Stimulated activated CD4-positive, alpha-beta T cell treated with anti-CD3 and anti-CD28 coated beads, Interleukin-4, amount 100 ng/mL, for 1 hour (primary cell): Measurements from ENCODE around the gene SECISBP2.
"Not testable (repeated sequence)": the region's sequence is repeated elsewhere in the genome, so short reads cannot be mapped to it uniquely, and the experiment has no call there.

Experiments used
- DNase-seq: peaks from one replicate; pipeline ENCODE4 v3.0.0-alpha.2; 2020

Gene SECISBP2

DNA sequence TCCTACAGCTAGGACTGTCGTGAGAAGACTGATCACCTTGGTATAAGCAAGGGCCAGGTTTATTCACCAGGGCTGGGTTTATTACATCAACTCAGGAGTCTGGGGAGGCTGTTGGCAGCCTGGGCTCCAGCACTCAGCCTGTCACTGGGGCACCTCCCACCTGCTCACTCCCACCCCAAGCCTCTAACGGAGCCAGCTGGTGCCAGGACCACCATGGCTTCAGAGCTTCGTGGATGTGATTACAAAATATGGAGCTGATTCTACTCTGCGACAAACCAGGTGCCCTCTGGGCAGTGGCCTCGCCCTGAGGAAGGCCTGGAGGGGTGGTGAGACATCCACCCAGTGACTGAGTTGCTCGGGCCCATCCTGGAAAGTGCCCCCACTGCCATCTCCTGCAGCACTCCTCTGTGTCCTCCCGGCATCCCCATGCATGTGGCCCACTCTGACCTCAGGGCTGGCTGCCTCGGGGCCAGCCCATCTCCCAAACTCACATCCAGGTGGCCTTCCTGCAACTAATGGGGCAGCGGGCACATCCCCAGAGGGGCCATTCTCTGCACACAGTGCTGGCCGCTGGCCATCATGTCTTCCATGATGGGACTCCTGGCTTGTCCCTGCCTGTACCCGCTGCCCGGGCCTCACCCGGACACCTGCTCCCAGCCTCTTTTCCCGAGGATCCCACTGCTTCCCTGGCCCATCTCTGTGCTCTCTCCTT lies 49.6 kb downstream of the SECISBP2 start:
- no peak for DNase-seq

DNA sequence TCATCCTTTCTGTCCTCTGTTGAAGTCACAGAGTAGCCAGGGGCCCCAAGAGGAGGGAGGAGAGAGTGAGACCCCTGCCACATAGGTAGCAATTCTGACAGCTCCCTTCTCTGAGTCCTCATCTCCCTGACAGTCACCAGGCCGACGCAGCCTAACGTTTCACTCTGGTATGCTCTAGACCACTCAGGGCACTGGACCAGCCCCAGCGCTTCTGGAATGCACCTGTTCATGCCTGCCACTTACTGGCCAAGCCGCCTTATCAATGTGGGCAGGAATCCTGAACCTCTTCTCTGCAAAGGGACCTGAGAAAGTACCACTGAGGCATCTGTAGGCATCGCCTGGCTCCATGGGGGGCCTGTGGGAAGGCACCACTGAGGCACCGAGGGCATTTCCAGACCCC lies 50.2 kb downstream of the SECISBP2 start:
- DNase-seq, result no peak

DNA sequence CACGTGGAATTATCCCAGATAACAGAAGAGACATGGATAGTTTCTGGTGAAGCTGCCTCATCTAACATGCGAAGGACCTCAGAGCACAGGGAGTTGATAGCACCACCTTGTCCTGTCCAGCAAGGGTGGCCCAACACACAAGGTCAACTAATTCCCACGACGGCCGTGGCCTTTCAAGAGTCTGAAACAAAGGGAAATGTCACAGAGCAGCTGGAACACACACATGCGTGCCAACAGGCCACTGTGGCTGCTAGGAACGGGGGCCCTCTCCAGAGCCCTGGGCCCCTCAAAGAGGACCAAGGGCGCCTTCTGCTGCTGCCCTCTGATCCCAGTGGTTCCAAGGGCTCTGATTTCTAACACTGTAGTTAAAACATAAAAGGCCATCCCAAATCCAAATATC lies 50.7 kb downstream of the SECISBP2 start:
- no peak for DNase-seq

DNA sequence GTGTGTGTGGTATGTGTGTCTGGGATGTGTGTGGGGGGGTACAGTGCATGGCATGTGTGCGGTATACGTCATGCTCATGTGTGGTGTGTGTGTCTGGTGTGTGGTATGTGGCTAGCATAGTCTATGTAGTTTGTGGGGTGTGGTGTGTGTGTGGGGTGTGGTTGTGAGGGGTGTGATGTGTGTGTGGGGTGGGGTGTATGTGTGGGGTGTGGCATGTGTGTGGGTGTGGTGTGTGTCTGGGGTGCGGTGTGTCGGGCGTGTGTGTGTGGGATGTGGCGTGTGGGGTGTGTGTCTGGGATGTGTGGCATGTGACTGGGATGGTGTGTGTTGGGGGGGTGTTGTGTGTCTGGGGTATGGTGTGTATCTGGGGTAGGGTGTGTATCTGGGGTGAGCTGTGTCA lies 52.3 kb downstream of the SECISBP2 start:
- DNase-seq, result no peak

DNA sequence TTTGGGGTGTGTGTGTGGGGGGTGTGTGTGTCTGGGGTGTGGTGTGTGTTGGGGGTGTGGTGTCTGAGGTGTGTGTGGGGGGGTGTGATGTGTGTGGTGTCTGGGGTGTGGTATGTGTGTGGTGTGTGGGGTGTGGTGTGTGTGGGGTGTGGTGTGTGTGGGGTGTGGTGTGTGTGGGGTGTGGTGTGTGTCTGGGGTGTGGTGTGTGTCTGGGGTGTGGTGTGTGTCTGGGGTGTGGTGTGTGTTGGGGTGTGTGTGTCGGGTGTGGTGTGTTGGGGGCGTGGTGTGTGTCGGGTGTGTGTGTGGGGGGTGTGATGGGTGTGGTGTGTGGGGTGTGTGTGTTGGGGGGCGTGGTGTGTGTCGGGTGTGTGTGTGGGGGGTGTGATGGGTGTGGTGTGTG lies 53.5 kb downstream of the SECISBP2 start:
- not testable (repeated sequence) for DNase-seq

DNA sequence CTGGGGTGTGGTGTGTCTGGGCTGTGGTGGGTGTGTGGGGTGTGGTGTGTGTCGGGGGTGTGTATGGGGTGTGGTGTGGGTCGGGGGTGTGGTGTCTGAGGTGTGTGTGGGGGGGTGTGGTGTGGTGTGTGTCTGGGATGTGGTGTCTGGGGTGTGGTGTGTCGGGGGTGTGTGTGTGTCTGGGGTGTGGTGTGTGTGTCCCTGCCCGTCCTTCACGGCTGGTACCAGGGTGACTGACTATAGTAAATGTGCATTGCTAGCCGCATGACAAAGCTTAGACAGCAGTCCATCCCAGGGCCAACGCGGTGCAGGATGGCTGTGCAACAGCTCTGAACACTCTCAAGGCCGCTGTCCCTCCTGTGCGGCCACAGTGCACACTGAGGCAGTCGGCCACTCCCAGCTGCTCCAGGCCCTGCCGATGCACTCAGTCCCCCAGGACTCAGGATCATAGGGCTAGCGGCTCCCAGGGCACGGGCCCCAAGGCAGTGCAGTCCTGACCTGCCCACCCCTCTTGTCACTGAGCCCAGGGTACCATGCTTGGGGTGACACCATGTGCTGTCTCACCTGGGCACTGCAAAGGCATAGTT lies 54.0 kb downstream of the SECISBP2 start:
- no peak for DNase-seq

DNA sequence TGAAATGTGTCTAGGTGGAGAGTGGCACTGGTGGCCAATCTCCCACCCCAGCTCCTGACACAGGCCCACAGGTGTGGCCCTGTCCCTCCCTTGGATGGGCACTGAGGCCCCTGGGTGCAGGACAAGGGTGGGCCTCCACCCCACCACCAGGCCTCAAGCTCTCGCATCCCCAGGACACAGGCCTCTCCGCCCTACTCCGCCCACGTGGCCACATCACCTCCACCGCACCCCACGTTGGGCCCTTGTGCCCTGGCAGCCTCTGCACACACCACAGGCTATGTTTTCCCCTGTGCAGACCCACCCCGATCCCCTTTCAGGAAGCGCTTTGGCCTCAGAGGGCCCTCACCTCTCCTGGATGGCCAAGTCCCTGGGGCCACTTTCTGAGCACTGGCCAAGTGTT lies 54.7 kb downstream of the SECISBP2 start:
- DNase-seq, result no peak

DNA sequence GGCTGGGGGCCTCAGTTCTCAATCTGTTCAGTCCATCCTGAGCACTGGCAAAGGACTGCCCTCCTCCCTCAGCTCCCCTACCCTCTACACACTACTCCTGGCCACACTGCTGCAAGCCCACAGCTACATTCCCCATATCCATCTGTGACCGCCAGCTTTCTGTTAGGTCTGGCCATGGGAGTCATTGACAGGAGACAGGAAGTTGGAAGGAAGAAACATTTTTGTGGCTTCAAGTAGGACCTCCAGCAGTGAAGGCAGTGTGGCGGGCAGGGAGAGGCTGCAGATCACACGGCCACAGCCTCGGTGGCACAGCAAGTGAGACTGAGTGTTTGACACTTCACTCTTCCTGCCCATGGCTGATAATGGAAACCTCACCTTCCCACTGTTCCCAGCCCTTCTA lies 55.9 kb downstream of the SECISBP2 start:
- DNase-seq, result no peak

DNA sequence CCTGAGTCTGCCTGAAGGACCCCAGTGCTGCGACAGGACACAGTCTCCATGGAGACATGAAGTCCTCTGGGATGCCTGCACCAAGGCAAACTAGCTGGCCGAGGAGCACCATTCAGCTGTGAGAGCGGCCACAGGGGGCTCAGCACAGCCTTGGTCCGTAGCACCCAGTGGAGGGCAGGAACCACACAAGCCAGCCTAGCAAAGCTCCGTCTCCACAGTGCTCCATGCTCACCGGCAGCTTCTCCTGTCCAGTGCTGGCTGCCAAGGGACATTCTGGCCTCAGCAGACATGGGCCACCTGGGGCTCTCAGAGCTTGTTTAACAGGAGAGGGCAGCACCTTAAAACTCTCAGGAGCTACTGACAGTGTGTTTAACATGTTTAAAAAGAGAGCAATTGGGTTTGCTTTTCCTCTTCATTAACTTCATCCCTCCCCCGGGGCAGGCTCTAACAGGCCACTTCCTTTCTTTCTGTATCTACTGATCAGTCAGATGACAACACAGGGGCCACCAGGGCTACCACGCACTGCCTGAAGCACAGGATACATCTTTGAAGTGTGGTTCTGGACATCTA lies 57.0 kb downstream of the SECISBP2 start:
- DNase-seq, result no peak

DNA sequence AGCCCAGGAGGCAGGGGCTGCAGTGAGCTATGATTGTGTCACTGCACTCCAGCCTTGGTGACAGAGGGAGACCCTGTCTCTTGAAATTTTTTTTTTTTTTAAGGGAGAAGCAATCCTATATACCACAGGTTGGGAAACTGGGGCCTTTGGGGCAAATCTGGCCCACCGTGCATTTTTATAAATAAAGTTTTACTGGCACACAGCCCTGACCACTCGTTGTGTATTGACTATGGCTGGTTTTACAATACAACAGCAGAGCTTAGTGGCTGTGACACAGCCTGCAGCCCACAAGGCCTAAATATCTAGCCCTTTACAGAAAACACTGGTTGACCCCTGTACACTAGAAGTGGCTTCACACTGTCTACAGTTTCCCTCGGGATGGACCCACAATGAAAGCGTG lies 58.0 kb downstream of the SECISBP2 start:
- no peak for DNase-seq

DNA sequence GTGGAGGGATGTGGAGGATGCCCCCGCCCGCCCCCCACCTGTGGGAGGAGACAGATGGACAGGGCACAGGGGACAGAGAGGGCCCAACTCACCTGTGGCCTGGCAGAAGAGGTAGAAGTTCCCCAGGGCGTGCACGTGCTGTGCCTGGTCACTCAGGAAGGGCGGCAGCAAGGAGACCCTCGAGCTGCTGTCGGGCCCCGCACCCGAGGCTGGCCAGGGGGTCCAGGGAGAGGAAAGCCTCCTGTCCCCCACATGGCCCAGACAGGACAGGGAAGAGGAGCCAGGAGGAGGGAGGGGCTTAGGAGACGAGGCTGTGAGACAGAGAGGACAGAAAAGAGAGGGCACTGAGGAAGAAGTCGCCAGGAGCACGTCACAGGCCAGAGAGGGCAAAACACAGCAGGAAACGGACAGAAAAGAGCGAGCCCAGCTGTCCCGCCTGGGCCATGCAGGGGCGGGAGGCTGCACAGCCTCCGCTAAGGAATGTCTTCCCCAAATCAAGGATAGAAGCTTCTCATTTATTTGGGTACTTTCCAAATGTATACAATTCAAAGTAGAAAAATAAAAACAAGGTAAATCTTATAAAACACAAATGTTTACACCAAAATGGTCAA lies 58.5 kb downstream of the SECISBP2 start:
- no peak for DNase-seq

DNA sequence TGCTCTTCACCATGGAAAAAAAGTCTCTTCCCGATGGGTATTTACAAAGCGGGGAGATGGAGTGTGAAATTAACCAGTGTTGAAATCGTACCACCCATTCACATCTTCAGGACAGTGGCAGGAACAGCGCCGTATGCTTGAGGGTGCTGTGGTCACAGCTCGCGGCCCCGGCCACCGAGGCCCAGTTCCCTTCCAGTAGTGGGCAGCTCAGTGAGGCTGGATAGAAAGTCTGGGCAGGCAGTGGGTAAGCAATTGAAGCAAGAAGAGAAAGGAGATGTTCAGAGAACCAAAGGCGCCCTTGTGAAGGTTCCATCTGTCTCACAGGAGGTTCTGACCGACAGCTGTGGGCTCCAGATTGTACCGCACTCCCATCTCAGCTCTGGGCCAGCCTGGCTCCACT lies 59.1 kb downstream of the SECISBP2 start:
- DNase-seq, result no peak

DNA sequence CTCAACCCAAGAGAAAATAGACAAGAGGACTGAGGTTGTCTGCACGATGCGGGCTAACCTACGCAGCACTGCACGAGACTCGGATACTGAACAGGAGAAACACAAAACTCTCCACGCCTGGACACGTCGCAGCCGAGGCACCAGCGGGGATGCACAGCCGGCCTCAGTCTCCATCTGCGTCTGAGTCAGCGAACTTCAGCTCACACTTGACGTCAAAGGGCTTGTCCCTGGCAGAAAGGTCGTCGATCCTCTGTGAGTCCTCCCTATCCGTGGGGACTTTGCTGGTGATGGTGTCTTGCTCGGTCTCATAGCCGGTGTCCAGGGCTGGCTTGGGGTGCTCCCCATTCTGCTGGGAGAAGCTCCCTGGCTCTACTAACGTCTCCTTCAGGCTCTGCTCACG lies 60.2 kb downstream of the SECISBP2 start:
- no peak for DNase-seq

DNA sequence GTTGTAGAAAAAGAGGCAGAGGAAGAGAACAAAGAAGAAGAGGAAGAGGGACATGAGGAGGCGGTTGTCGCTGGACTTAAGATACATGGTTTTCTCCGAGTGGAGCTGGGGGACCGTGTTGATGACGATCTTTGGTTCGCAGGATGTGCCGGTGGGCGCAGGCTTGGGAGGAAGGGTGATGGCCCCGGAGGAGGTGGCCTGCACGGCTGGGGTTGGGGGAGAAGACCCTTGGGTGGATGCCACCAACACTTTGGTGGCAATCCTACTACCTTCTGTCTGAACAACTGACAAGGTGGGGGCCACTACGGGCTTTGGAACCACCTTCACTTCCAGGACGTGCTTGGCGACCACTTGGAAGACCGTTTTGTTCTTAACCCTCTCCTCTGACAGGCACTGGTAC lies 60.7 kb downstream of the SECISBP2 start:
- DNase-seq, result no peak

DNA sequence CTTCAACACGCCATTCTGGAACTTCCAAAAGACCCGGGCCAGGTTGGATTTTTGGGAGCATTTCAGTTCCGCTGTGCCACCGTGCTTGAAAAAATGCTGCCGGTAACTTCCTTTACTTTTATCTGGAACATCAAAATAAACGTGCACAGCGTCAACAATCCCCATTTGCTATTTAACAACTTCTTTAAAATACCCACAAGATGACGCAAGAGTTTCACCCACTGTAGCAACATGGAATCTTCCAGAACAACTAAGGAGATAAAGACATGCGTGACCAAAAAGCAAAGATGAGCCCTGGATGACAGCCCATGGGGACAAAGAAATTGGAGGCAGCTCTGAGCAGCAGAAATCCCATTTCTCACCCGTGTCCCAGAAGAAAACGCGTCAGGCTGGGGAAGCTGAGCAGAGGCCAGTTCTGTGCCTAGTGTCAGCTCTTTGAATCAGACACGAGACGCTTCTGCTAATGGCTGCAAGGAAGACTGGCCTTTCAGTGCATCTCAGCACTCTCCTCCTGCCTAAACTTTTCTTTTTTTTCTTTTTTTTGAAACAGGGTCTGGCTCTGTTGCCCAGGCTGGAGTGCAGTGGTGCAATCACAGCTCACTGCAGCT lies 61.3 kb downstream of the SECISBP2 start:
- no peak for DNase-seq

DNA sequence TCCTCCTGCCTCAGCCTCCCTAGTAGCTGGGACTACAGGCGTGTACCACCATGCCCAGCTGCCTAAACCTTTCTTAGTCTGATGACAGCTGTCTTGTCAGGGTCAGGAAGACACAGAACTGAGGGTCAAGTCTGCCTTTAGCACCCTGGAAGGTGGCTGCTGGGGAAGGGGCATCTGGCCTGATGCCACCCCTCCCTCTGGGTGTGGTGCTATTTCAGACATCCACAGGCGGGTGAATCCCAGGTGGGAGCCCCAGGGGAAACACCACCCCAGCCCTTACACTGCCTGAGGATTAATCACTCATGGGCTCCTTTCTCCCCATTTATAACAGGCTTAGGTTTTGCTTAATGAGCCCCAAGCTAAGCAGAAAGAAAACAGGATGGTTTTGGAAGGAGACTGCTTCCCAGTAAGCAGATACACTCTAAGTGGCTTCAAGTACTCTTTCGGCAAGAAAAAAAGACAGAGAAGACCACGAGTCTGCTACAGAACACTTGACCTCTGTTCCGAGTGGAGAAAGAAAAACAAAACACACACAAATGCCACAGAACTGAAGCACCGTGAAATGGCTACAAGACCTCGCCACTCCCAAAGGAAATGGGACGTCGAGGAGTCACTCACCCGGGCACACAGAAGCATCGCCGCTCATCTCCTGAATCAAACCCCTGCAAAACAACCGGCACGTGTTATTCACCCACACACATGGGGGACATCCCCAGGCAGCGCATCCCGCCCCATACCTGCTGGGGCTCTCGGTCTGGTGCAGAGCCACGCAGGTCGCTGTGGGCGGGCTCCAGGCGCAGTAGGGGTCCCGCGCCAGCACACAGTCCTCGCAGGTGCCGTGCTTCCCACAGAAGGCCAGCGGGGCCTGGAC lies 62.4 kb downstream of the SECISBP2 start:
- no peak for DNase-seq

DNA sequence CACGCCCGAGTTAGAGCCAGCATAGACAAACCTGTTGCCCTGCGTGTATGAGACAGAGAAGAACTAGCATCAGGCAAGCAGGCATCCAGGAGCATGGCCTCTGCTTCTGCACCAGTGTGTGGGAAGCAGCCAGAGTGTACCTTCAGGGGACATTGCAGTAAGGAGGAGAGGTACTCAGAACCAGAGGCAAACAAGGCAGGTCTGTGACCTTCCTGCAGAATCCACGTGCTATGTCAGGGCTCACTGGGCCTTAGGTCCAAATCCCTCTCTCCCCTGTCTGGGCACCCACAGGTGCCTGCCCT lies 63.0 kb downstream of the SECISBP2 start:
- no peak for DNase-seq

DNA sequence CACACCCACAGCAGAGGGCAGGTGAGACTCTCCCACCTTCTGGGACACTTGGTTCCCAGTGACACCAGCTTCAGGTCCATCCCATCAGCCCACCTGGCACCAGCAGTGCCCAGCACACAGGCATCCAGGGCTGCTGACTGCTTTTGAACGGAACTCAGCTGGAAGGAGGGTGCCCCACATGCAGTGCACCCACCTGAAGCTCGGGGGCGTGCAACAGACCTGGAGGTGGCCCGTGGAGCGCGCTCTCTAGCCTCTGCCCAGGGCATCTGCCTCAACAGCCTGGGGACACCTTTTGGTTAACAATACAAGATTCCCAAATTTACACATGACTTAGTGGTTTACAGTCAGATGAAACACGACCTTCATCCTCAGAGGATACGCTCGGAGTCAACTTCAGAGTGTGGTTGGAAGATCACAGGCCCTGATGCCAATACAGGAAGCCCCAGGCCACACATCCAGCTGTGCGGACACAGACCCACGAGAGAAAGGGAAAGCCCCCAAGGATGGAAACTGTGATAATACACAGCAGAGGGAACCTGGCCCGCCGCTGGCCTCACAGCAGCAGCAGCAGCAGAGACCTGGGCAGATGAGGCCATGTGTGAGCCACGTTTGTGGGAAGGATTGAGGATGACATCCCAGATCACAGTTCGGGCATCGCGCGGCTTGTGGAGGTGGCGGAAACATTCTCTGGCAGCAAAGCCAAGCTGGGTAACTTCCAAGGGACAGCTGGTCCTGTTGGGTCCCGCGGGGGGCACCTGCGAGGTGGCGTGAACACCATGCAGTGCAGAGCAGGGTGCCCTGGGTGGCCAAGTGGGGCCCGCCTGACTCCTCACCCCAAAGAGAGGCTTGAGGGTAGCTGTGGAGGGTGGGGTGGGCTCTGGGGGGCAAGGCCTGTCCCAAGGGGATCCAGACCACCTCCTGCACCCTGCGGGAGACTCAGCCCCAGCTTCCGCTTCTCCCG lies 64.0 kb downstream of the SECISBP2 start:
- no peak for DNase-seq

DNA sequence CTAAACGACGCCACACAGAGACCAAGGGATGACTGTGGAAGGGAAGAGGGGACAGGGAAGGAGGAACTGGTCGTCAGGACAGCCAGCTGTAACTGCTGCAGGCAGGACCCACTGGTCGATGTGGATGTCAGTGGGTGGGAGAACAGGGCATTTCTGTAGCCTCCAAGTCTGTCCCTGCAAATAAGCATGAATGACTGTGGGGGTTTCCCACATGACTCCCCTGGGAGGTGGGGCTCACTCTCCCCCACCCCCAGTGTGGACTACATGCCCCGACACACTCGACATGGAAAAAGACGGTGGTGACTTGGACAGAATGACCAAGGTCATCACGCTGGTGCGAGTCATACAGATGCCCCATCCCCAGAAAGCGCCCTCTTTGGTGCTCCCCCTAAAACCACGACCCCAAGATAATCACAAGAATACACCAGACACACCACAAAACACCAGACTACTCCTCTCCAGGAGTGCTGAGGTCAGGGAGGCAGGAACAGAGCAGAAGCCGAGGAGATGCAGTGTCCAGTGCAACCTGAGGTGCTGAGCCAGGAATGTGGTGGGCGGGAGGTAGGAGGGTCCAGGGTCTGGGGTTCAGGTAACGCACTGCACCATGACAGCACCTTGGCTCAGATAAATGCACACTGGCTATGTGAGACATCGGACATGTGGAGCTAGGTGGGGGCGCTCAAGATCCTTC lies 64.9 kb downstream of the SECISBP2 start:
- DNase-seq, result no peak

DNA sequence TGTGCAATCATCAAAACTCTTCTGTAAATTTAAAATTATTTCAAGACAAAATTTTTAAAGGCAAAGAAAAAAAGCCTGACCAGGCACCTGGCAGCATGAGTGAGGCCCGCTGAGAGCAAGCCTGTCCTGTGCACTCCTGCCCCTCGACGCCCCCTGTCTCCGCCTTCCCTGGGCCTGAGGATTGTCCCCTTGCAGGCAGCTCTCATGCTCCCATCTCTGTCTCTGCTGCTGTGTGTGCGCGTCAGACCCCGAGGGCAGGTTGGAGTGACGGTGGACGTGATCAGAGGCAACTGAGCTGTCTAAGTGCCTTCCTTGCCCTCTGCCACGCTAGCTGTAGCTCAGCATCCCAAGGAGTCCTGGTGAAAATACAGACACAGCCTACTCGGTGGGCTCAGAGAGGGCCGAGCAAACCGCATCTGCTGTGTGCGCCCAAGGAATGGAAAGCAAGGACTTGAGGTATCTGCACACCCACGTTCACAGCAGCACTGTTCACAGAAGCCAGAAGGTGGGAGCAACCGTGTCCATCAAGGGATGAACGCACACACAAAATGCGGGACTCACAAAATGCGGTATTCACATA lies 65.5 kb downstream of the SECISBP2 start:
- no peak for DNase-seq

DNA sequence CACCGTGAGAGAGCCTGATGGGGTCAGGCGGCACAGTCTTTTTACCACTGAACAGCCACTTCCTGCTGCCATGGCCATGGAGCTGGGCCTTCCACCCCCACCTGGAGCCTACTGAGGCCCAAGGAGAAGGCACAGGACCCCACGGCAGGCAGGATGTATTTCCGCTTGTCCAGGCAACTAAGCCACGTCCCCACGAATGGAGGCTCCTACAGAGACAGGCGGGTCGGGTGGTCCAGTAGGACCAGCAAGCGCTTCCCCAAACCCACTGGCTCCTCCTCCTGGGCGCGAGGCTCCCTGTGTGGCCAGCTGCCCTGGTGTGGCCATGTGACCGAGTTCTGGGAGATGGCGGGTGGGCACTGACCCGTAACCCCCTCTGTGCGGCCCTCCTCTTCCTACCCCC lies 66.5 kb downstream of the SECISBP2 start:
- no peak for DNase-seq
